H1 (cell line): Measurements from ENCODE around the gene TMEM232. TPM values are rescaled to one million over a fixed set of nuclear protein-coding genes. Genes with fewer than 3 reads are reported as not detected.
A peak's percentile ranks its signal among the peaks of the same experiment; 100 is the strongest.

Experiments used
- CTCF ChIA-PET: fragments of 300-600 bp; sonication (Branson Sonifier 250); formaldehyde crosslinking; loops from one replicate; lab custom pipeline; 2021; ENCODE audit not compliant: partially characterized antibody; lab: Charles Lee
- POLR2A ChIA-PET: fragments of 300-600 bp; sonication (Branson Sonifier 250); formaldehyde crosslinking; loops from one replicate; lab custom pipeline; 2021; ENCODE audit warnings: inconsistent platforms; ENCODE audit not compliant: partially characterized antibody; lab: Charles Lee
- DNase-seq, 2 experiments: peaks; one replicate each; pipeline versions ENCODE4 v3.0.0 to v3.0.0-alpha.2; 2010 to 2022; ENCODE audit warnings: low spot score in 2 of 2, low read depth in 1 of 2, mixed read lengths in 1 of 2
- FAIRE-seq: peaks from 2 replicates; lab custom pipeline; 2011; peaks lifted over from hg19 to GRCh38; lab: Jason Lieb, UNC
- H2AFZ ChIP-seq: 2 replicates; pipeline ENCODE4 v1.8.1; 2012; ENCODE audit warnings: low read length, inconsistent platforms
- H2AK5ac ChIP-seq: 2 replicates; pipeline ENCODE4 v1.6.1; 2013; ENCODE audit warnings: low read depth, low read length
- H2BK120ac ChIP-seq: replicated peaks from 2 replicates; pipeline ENCODE3; 2013; ENCODE audit warnings: low read depth, low read length, inconsistent platforms
- H2BK12ac ChIP-seq: 2 replicates; pipeline ENCODE4 v1.6.1; 2013; ENCODE audit warnings: low read depth, low read length
- H2BK15ac ChIP-seq: 2 replicates; pipeline ENCODE4 v1.6.1; 2013; ENCODE audit warnings: low read length
- H2BK20ac ChIP-seq: 2 replicates; pipeline ENCODE4 v1.6.1; 2013; ENCODE audit warnings: low read length
- H2BK5ac ChIP-seq: 2 replicates; pipeline ENCODE4 v1.6.1; 2013; ENCODE audit warnings: low read depth, low read length
- H3K14ac ChIP-seq: 2 replicates; pipeline ENCODE4 v1.6.1; 2013; ENCODE audit warnings: inconsistent platforms; ENCODE audit not compliant: insufficient read length
- H3K18ac ChIP-seq: 2 replicates; pipeline ENCODE4 v1.6.1; 2013; ENCODE audit warnings: low read length; ENCODE audit errors: extremely low read depth
- H3K23ac ChIP-seq: 2 replicates; pipeline ENCODE4 v1.6.1; 2013; ENCODE audit warnings: inconsistent platforms; ENCODE audit not compliant: insufficient read length
- H3K23me2 ChIP-seq: 2 replicates; pipeline ENCODE4 v1.6.1; 2013; ENCODE audit warnings: low read depth, low read length
- H3K27ac ChIP-seq: 2 replicates; pipeline ENCODE4 v1.6.1; 2011; ENCODE audit warnings: low read depth, low read length, inconsistent platforms
- H3K27me3 ChIP-seq, 4 experiments: replicated peaks in 1 of 4; 1 replicate in 1 of 4; 2 replicates in 3 of 4; pipeline versions ENCODE4 v1.6.1 to v1.8.1; 2011 to 2013; ENCODE audit warnings: low read length in 3 of 4, mild to moderate bottlenecking in 3 of 4, inconsistent platforms in 2 of 4, mixed read lengths in 2 of 4, moderate library complexity in 1 of 4; ENCODE audit not compliant: control insufficient read depth in 3 of 4, insufficient read depth in 3 of 4; ENCODE audit errors: extremely low read depth in 1 of 4
- H3K36me3 ChIP-seq, 4 experiments: 2 replicates each; pipeline versions ENCODE4 v1.6.1 to v1.8.1; 2011 to 2013; ENCODE audit warnings: mild to moderate bottlenecking in 4 of 4, low read length in 3 of 4, moderate library complexity in 2 of 4, control low read depth in 1 of 4, inconsistent platforms in 1 of 4; ENCODE audit not compliant: insufficient read depth in 4 of 4, control insufficient read depth in 2 of 4
- H3K4ac ChIP-seq: replicated peaks from 2 replicates; pipeline ENCODE3; 2013; ENCODE audit warnings: low read length, low read depth, mixed read lengths, inconsistent platforms; ENCODE audit not compliant: insufficient read length
- H3K4me1 ChIP-seq, 4 experiments: replicated peaks in 1 of 4; 1 replicate in 1 of 4; 2 replicates in 3 of 4; pipeline versions ENCODE4 v1.6.1 to v1.8.1; 2011 to 2013; ENCODE audit warnings: low read length in 3 of 4, inconsistent platforms in 2 of 4, mixed read lengths in 1 of 4; ENCODE audit not compliant: insufficient read depth in 4 of 4, control insufficient read depth in 3 of 4
- H3K4me2 ChIP-seq, 2 experiments: 2 replicates each; pipeline versions ENCODE4 v1.6.1 to v1.8.1; 2011 to 2013; ENCODE audit warnings: low read depth in 2 of 2, low read length in 2 of 2, control low read depth in 1 of 2, inconsistent platforms in 1 of 2, mild to moderate bottlenecking in 1 of 2; ENCODE audit not compliant: insufficient read depth in 1 of 2
- H3K4me3 ChIP-seq, 4 experiments: fragments of 200-600, 300-600 bp in 1 of 4; sonication (generic), shearing (Covaris generic), sonication (Bioruptor Twin) in 1 of 4; 2 replicates each; pipeline versions ENCODE4 v1.5.1 to v1.8.1; 2011 to 2016; ENCODE audit warnings: low read length in 4 of 4, low read depth in 3 of 4, control low read depth in 2 of 4, inconsistent platforms in 2 of 4, mild to moderate bottlenecking in 2 of 4, mixed read lengths in 1 of 4, moderate library complexity in 1 of 4; ENCODE audit not compliant: insufficient read depth in 2 of 4; ENCODE audit errors: extremely low read depth in 1 of 4
- H3K56ac ChIP-seq: replicated peaks from 2 replicates; pipeline ENCODE3; 2013; ENCODE audit warnings: low read depth, mild to moderate bottlenecking, mixed read lengths, low read length, inconsistent platforms; ENCODE audit not compliant: insufficient read length
- H3K79me1 ChIP-seq: 2 replicates; pipeline ENCODE4 v1.6.1; 2013; ENCODE audit warnings: low read depth, low read length, control low read depth
- H3K79me2 ChIP-seq, 2 experiments: 2 replicates each; pipeline versions ENCODE4 v1.6.1 to v1.8.1; 2012 to 2013; ENCODE audit warnings: low read length in 2 of 2, mild to moderate bottlenecking in 2 of 2, inconsistent platforms in 1 of 2; ENCODE audit not compliant: insufficient read depth in 2 of 2, control insufficient read depth in 1 of 2
- H3K9ac ChIP-seq, 4 experiments: replicated peaks in 1 of 4; 1 replicate in 1 of 4; 2 replicates in 3 of 4; pipeline versions ENCODE4 v1.6.1 to v1.8.1; 2011 to 2013; ENCODE audit warnings: low read depth in 3 of 4, low read length in 3 of 4, control low read depth in 2 of 4, mild to moderate bottlenecking in 2 of 4, moderate library complexity in 2 of 4, inconsistent platforms in 1 of 4; ENCODE audit errors: extremely low read depth in 1 of 4
- H3K9me3 ChIP-seq, 2 experiments: 2 replicates each; pipeline versions ENCODE4 v1.6.1 to v1.8.1; 2012 to 2013; ENCODE audit warnings: mild to moderate bottlenecking in 2 of 2, moderate library complexity in 2 of 2, control low read depth in 1 of 2, inconsistent platforms in 1 of 2, low read depth in 1 of 2, low read length in 1 of 2, mixed read lengths in 1 of 2; ENCODE audit not compliant: insufficient read depth in 2 of 2
- H4K20me1 ChIP-seq, 2 experiments: replicated peaks in 1 of 2; 2 replicates each; pipeline versions ENCODE3 to v1.8.1; 2011 to 2013; ENCODE audit warnings: inconsistent platforms in 2 of 2, low read length in 2 of 2, mild to moderate bottlenecking in 1 of 2; ENCODE audit not compliant: insufficient read depth in 2 of 2, control insufficient read depth in 1 of 2
- H4K5ac ChIP-seq: 2 replicates; pipeline ENCODE4 v1.6.1; 2013; ENCODE audit warnings: low read length, low read depth, mixed read lengths, inconsistent platforms; ENCODE audit not compliant: insufficient read length
- H4K8ac ChIP-seq: 2 replicates; pipeline ENCODE4 v1.8.0; 2013; ENCODE audit warnings: mild to moderate bottlenecking, moderate library complexity, low read length, inconsistent platforms; ENCODE audit not compliant: insufficient read depth; ENCODE audit errors: extremely low read depth
- H4K91ac ChIP-seq: replicated peaks from 2 replicates; pipeline ENCODE3; 2013; ENCODE audit warnings: low read length, mixed read lengths, inconsistent platforms; ENCODE audit not compliant: insufficient read length
- RAD21 ChIP-seq, 2 experiments: IDR thresholded peaks in 1 of 2; conservative IDR thresholded peaks in 1 of 2; 2 replicates each; pipeline ENCODE4 v1.6.1; 2011; ENCODE audit warnings: low read depth in 2 of 2, low read length in 2 of 2, improper control_type of control experiment in 1 of 2, inconsistent platforms in 1 of 2, mild to moderate bottlenecking in 1 of 2, moderate library complexity in 1 of 2
- YY1 ChIP-seq: IDR thresholded peaks from 2 replicates; pipeline ENCODE4 v1.6.1; 2011; ENCODE audit warnings: low read depth, mild to moderate bottlenecking, low read length
- WGBS, 2 experiments: shearing (Covaris generic) in 1 of 2; methylation state at CpG; one replicate each; pipeline versions ENCODE4 v1.1.6 to v1.1.7; 2013 to 2015; ENCODE audit warnings: low lambda C conversion rate in 2 of 2, mixed read lengths in 2 of 2, inconsistent platforms in 1 of 2, low coverage in 1 of 2, missing lambda C conversion rate in 1 of 2; ENCODE audit not compliant: insufficient replicate concordance in 2 of 2, insufficient coverage in 1 of 2, insufficient read length in 1 of 2; ENCODE audit errors: extremely low coverage in 1 of 2, missing lambda C conversion rate in 1 of 2; 5-methylcytosine and 5-hydroxymethylcytosine counted together
- polyA plus RNA-seq, 7 experiments: library from polyadenylated mRNA; depleted of rRNA in 3 of 7; stranded (reverse) in 5 of 7; unstranded in 2 of 7; fragments of >200 nt in 5 of 7; fragments of 200-250 nt in 2 of 7; gene quantifications; 1 replicate in 5 of 7; 2 replicates in 1 of 7; 4 replicates in 1 of 7; pipeline versions ENCODE4 v1.2.1 to v1.2.3, GENCODE V29; 2011 to 2013; ENCODE audit warnings: missing spikeins in 2 of 7, mixed read lengths in 2 of 7
- total RNA-seq: library from RNA; stranded (reverse); fragmentation: NEBNext Ultra II Directional; extraction: Animal tissue kit (Norgen Biotek cat#: 25700); gene quantifications from 2 replicates; pipeline ENCODE4 v1.2.1, GENCODE V29; 2021
- TF ChIP-seq, protein P1 (sequence below), 3 experiments: IDR thresholded peaks; 1 replicate in 2 of 3; 2 replicates in 1 of 3; pipeline versions ENCODE4 v1.5.1 to v1.6.1; 2011; ENCODE audit warnings: low read length in 3 of 3, mild to moderate bottlenecking in 3 of 3, inconsistent platforms in 2 of 3, low read depth in 1 of 3, moderate library complexity in 1 of 3; ENCODE audit not compliant: insufficient read depth in 1 of 3; ENCODE audit errors: control extremely low read depth in 1 of 3

The TMEM232 gene
- total and polyA plus RNA-seq, 2 of the 8 experiments (the other 6 are each of a cell fraction or from before 2014, with no cell fraction given): 0.38 to 1.3 TPM

DNA sequence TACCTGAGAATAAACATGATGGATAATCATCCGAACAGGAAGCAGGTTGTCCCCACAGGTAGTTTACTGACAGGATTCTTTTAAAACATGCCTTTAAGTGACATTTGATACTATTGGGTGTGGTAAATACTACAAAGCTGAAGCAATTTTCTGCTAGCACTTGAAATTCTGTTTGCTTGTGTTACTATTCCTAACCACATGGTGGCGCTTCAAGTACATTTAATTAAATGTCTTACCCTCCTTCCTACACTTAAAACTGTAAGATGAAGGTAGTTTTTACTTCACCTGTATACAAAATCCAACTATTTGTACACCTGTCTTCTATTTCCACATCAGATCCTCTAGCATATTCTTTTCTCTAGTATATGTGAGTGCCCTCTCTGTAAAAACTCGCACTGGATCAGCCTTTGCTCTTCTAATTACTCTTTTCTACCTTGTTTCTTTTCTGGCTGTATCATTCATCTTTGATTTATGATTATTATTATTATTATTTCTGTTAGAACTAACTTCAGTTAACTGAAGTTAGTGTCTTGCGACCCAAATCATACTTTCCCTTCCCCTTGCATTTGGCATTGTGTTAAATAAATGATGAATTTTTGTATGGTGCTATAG is 30.8 kb upstream of the TMEM232 start:
- no peak overlapping the region for H3K4ac ChIP-seq
- FAIRE-seq (no peak), DNase-seq (no peak)
- no peak overlapping the region for H4K5ac ChIP-seq
- no peak overlapping the region for H2AK5ac ChIP-seq
- H3K9ac ChIP-seq: no peak overlapping the region
- no peak overlapping the region for H2BK15ac ChIP-seq
- H3K9me3 ChIP-seq: no peaks in the 10 kb centered on the region
- ChIA-PET CTCF (interaction anchor here (0.7 to 2.0 kb wide), 11 partner anchors 17 to 522 kb away, joined by 3 to 8 read pairs (median 5); no protein-coding TSS in a partner anchor), POLR2A (no interaction called here)
- no peak overlapping the region for H2BK12ac ChIP-seq
- no peak overlapping the region for H2BK20ac ChIP-seq
- no peak overlapping the region for H3K27ac ChIP-seq
- H3K14ac ChIP-seq: no peak overlapping the region
- no peaks in the 10 kb centered on the region for H4K20me1 ChIP-seq
- no peak overlapping the region for H3K18ac ChIP-seq
- H3K27me3 ChIP-seq: no peaks in the 10 kb centered on the region
- H3K23me2 ChIP-seq: no peaks in the 10 kb centered on the region; the same call in 1 of the 2 replicates
- H3K4me3 ChIP-seq: no peak overlapping the region
- no peak overlapping the region for H4K91ac ChIP-seq
- peaks cover 0 to 17% (median 3%) of the 10 kb centered on the region in 4 experiments; a peak in 5 of 8 replicates for H3K36me3 ChIP-seq
- no peak overlapping the region for H3K56ac ChIP-seq
- WGBS, 2 experiments: 53% methylated on average over 4 of the region's 4 CpGs; no CpG with 5 or more reads in 1 of the 2 experiments
- no peak overlapping the region for H4K8ac ChIP-seq
- H2BK120ac ChIP-seq: no peak overlapping the region
- H2AFZ ChIP-seq: no peak overlapping the region
- H3K79me1 ChIP-seq: no peaks in the 10 kb centered on the region
- TF ChIP-seq, protein P1, sequence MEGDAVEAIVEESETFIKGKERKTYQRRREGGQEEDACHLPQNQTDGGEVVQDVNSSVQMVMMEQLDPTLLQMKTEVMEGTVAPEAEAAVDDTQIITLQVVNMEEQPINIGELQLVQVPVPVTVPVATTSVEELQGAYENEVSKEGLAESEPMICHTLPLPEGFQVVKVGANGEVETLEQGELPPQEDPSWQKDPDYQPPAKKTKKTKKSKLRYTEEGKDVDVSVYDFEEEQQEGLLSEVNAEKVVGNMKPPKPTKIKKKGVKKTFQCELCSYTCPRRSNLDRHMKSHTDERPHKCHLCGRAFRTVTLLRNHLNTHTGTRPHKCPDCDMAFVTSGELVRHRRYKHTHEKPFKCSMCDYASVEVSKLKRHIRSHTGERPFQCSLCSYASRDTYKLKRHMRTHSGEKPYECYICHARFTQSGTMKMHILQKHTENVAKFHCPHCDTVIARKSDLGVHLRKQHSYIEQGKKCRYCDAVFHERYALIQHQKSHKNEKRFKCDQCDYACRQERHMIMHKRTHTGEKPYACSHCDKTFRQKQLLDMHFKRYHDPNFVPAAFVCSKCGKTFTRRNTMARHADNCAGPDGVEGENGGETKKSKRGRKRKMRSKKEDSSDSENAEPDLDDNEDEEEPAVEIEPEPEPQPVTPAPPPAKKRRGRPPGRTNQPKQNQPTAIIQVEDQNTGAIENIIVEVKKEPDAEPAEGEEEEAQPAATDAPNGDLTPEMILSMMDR (IDR thresholded peaks at IDR 0.05; ENCODE audit: control extremely low read depth in 1 of 3, insufficient read depth in 1 of 3, low read depth in 1 of 3, low read length in 3 of 3): peak in 2 of 3 experiments; percentile 17 to 61; a peak in 2 of 4 replicates
- TF ChIP-seq RAD21 (IDR thresholded peaks at IDR 0.05 in 1 of 2, conservative IDR thresholded peaks at IDR 0.05 in 1 of 2; ENCODE audit: low read depth in 2 of 2, low read length in 2 of 2): peak; percentile 70 to 75
- TF ChIP-seq YY1: no peak
- no peak overlapping the region for H2BK5ac ChIP-seq
- H3K79me2 ChIP-seq: no peaks in the 10 kb centered on the region
- no peaks in the 10 kb centered on the region for H3K4me1 ChIP-seq
- no peak overlapping the region for H3K4me2 ChIP-seq
- no peak overlapping the region for H3K23ac ChIP-seq
